Activated CD8-positive, alpha-beta T cell treated with anti-CD3 and anti-CD28 coated beads, Interleukin-2, amount 10 ng/mL, durations not matched to agents 7 days and 5 days (primary cell): ENCODE results near the gene ZNF180. TPM values are rescaled to one million over a fixed set of nuclear protein-coding genes. Genes with fewer than 3 reads are reported as not detected.
"Not testable (repeated sequence)": the region's sequence is repeated elsewhere in the genome, so short reads cannot be mapped to it uniquely, and the experiment has no call there.

Source experiments
- ATAC-seq: fragments of 150-1000 bp; cut with Tn5 transposase; one replicate; pipeline ENCODE4 v1.10.0; 2021; ENCODE audit warnings: moderate library complexity
- CTCF ChIA-PET: fragments of 350-600 bp; sonication (Branson Sonifier 250); formaldehyde crosslinking; loops from one replicate; lab custom pipeline; 2021; ENCODE audit warnings: antibody characterized with exemption; lab: Charles Lee
- POLR2A ChIA-PET: fragments of 350-600 bp; sonication (Branson Sonifier 250); formaldehyde crosslinking; loops from one replicate; lab custom pipeline; 2021; ENCODE audit warnings: antibody characterized with exemption; lab: Charles Lee
- DNase-seq: peaks from one replicate; pipeline ENCODE4 v3.0.0-alpha.2; 2020
- H3K27ac Mint-ChIP-seq: one replicate; pipeline ENCODE4 v1.8.0; 2021; ENCODE audit warnings: mild to moderate bottlenecking, mixed read lengths
- H3K27me3 Mint-ChIP-seq: one replicate; pipeline ENCODE4 v1.8.0; 2021; ENCODE audit warnings: low read depth, mixed read lengths
- H3K36me3 Mint-ChIP-seq: one replicate; pipeline ENCODE4 v1.8.0; 2021; ENCODE audit warnings: low read depth, mixed read lengths
- H3K4me1 Mint-ChIP-seq: one replicate; pipeline ENCODE4 v1.8.0; 2021; ENCODE audit warnings: low read depth, mixed read lengths
- H3K4me3 Mint-ChIP-seq: one replicate; pipeline ENCODE4 v1.8.0; 2021; ENCODE audit warnings: mild to moderate bottlenecking, mixed read lengths
- H3K9me3 Mint-ChIP-seq: one replicate; pipeline ENCODE4 v1.8.0; 2022; ENCODE audit warnings: mixed read lengths; ENCODE audit not compliant: insufficient read depth
- total RNA-seq, 2 experiments: library from RNA; stranded (reverse); gene quantifications; one replicate each; pipeline ENCODE4 v1.2.3, GENCODE V29; 2021

Gene ZNF180
- 10 to 100 TPM; 12.1 to 12.5 TPM for total RNA-seq

GRCh38 chr19:44499962-44500949 lies at the start of gene ZNF180:
TSS of gene ZNF180 (minus strand) at chr19:44500522. CDS start at chr19:44497334, 3,188 bp downstream.
- H3K4me3 Mint-ChIP-seq: peak within 1 kb of the TSS; percentile 93
- peak within 1 kb of the TSS; percentile 87 for H3K27ac Mint-ChIP-seq
- peaks cover 61% of the 10 kb centered on the region for H3K9me3 Mint-ChIP-seq
- peaks cover 35% of the 10 kb centered on the region for H3K4me1 Mint-ChIP-seq
- ChIA-PET POLR2A (interaction anchor here (0.6 to 1.2 kb wide), 10 partner anchors 9 to 921 kb away, joined by 3 to 5 read pairs (median 3); partner anchors contain the start of genes ZNF226, ZNF227 and ZNF233), CTCF (interaction anchor here (0.7 to 1.2 kb wide), 3 partner anchors 9 to 73 kb away, joined by 3 to 4 read pairs (median 4); no protein-coding TSS in a partner anchor)
- H3K36me3 Mint-ChIP-seq: peaks cover 57% of the 10 kb centered on the region
- ATAC-seq (peak; percentile 91), DNase-seq (peak; percentile 97)
- peaks cover 2% of the 10 kb centered on the region for H3K27me3 Mint-ChIP-seq

GRCh38 chr19:44549507-44549906 lies 49.2 kb upstream of the ZNF180 start:
- Mint-ChIP-seq H3K36me3 (no peaks in the 10 kb centered on the region), H3K27ac (no peak overlapping the region), H3K4me1 (no peaks in the 10 kb centered on the region), H3K27me3 (no peaks in the 10 kb centered on the region), H3K4me3 (no peak overlapping the region), H3K9me3 (peaks cover 4% of the 10 kb centered on the region)
- ATAC-seq (no peak), DNase-seq (no peak)
- ChIA-PET CTCF (no interaction called here), POLR2A (no interaction called here)

- Mint-ChIP-seq H3K4me3 (no peak overlapping the region), H3K4me1 (no peaks in the 10 kb centered on the region), H3K36me3 (no peaks in the 10 kb centered on the region), H3K27me3 (no peaks in the 10 kb centered on the region), H3K9me3 (peaks cover 2% of the 10 kb centered on the region), H3K27ac (no peak overlapping the region)
- CTCF ChIA-PET: no interaction called here
- no peak for ATAC-seq
- no peak for DNase-seq
- POLR2A ChIA-PET: no interaction called here
Observed at GRCh38 chr19:44548736-44549135, 48.4 kb upstream of the ZNF180 start.

GRCh38 chr19:44544031-44544430 lies 43.7 kb upstream of the ZNF180 start:
- H3K27ac Mint-ChIP-seq: no peak overlapping the region
- POLR2A ChIA-PET: no interaction called here

GRCh38 chr19:44542671-44543070 lies 42.3 kb upstream of the ZNF180 start:
- Mint-ChIP-seq H3K4me1 (no peaks in the 10 kb centered on the region), H3K4me3 (no peak overlapping the region), H3K27ac (no peak overlapping the region), H3K9me3 (no peaks in the 10 kb centered on the region), H3K27me3 (no peaks in the 10 kb centered on the region), H3K36me3 (no peaks in the 10 kb centered on the region)
- POLR2A ChIA-PET: no interaction called here
- DNase-seq (no peak), ATAC-seq (no peak)
- CTCF ChIA-PET: no interaction called here

More at GRCh38 chr19:44544031-44544430, 43.7 kb upstream of the ZNF180 start:
- Mint-ChIP-seq H3K4me3 (no peak overlapping the region), H3K27me3 (no peaks in the 10 kb centered on the region), H3K9me3 (no peaks in the 10 kb centered on the region), H3K36me3 (no peaks in the 10 kb centered on the region), H3K4me1 (no peaks in the 10 kb centered on the region)
- ATAC-seq (no peak), DNase-seq (no peak)
- CTCF ChIA-PET: no interaction called here

GRCh38 chr19:44540736-44541135 lies 40.4 kb upstream of the ZNF180 start:
- ATAC-seq (no peak), DNase-seq (no peak)
- CTCF ChIA-PET: no interaction called here
- H3K27me3 Mint-ChIP-seq: no peaks in the 10 kb centered on the region
- H3K36me3 Mint-ChIP-seq: no peaks in the 10 kb centered on the region
- H3K27ac Mint-ChIP-seq: no peak overlapping the region
- POLR2A ChIA-PET: no interaction called here
- H3K4me3 Mint-ChIP-seq: no peak overlapping the region
- peaks cover 3% of the 10 kb centered on the region for H3K9me3 Mint-ChIP-seq
- H3K4me1 Mint-ChIP-seq: no peaks in the 10 kb centered on the region

- CTCF ChIA-PET: no interaction called here
- POLR2A ChIA-PET: no interaction called here
Observed at GRCh38 chr19:44539991-44540390, 39.7 kb upstream of the ZNF180 start.

GRCh38 chr19:44539236-44539826 lies 39.0 kb upstream of the ZNF180 start:
- no peak for ATAC-seq
- CTCF ChIA-PET: no interaction called here

More at GRCh38 chr19:44539991-44540390, 39.7 kb upstream of the ZNF180 start:
- Mint-ChIP-seq H3K4me3 (no peak overlapping the region), H3K9me3 (peaks cover 7% of the 10 kb centered on the region), H3K27ac (no peak overlapping the region), H3K4me1 (no peaks in the 10 kb centered on the region), H3K36me3 (no peaks in the 10 kb centered on the region), H3K27me3 (no peaks in the 10 kb centered on the region)
- ATAC-seq (no peak), DNase-seq (no peak)

GRCh38 chr19:44535361-44535760 lies 35.0 kb upstream of the ZNF180 start:
- H3K4me1 Mint-ChIP-seq, H3K36me3 Mint-ChIP-seq, ATAC-seq, H3K27ac Mint-ChIP-seq, POLR2A ChIA-PET, H3K9me3 Mint-ChIP-seq, H3K4me3 Mint-ChIP-seq, H3K27me3 Mint-ChIP-seq, DNase-seq: not testable (repeated sequence)
- CTCF ChIA-PET: interaction anchor here (1.4 kb wide), 1 partner anchor 35 kb away, joined by 3 read pairs; no protein-coding TSS in a partner anchor

More at GRCh38 chr19:44539236-44539826, 39.0 kb upstream of the ZNF180 start:
- no peak for DNase-seq
- no peaks in the 10 kb centered on the region for H3K27me3 Mint-ChIP-seq
- peaks cover 7% of the 10 kb centered on the region for H3K9me3 Mint-ChIP-seq
- H3K27ac Mint-ChIP-seq: no peak overlapping the region
- no peaks in the 10 kb centered on the region for H3K4me1 Mint-ChIP-seq
- H3K4me3 Mint-ChIP-seq: no peak overlapping the region
- POLR2A ChIA-PET: no interaction called here
- no peaks in the 10 kb centered on the region for H3K36me3 Mint-ChIP-seq

- ATAC-seq (no peak), DNase-seq (no peak)
- CTCF ChIA-PET: no interaction called here
- H3K27me3 Mint-ChIP-seq: no peaks in the 10 kb centered on the region
- H3K27ac Mint-ChIP-seq: no peak overlapping the region
- H3K9me3 Mint-ChIP-seq: peaks cover 7% of the 10 kb centered on the region
- POLR2A ChIA-PET: no interaction called here
- no peak overlapping the region for H3K4me3 Mint-ChIP-seq
- no peaks in the 10 kb centered on the region for H3K36me3 Mint-ChIP-seq
- H3K4me1 Mint-ChIP-seq: no peaks in the 10 kb centered on the region
Observed at GRCh38 chr19:44532819-44533218, 32.5 kb upstream of the ZNF180 start.

GRCh38 chr19:44530777-44531176 lies 30.5 kb upstream of the ZNF180 start:
- Mint-ChIP-seq H3K27ac (no peak overlapping the region), H3K4me1 (no peaks in the 10 kb centered on the region), H3K4me3 (no peak overlapping the region), H3K36me3 (no peaks in the 10 kb centered on the region), H3K9me3 (peaks cover 4% of the 10 kb centered on the region), H3K27me3 (no peaks in the 10 kb centered on the region)
- ATAC-seq: no peak
- CTCF ChIA-PET: no interaction called here
- POLR2A ChIA-PET: no interaction called here
- DNase-seq: no peak

- Mint-ChIP-seq H3K36me3 (no peaks in the 10 kb centered on the region), H3K27me3 (no peaks in the 10 kb centered on the region), H3K4me3 (no peak within 1 kb of the TSS), H3K9me3 (no peaks in the 10 kb centered on the region), H3K4me1 (no peaks in the 10 kb centered on the region), H3K27ac (no peak within 1 kb of the TSS)
- no peak for ATAC-seq
- DNase-seq: no peak
- ChIA-PET CTCF (no interaction called here), POLR2A (no interaction called here)
Observed at GRCh38 chr19:44529536-44529935, 29.2 kb upstream of the ZNF180 start, which contains the start of gene CEACAM20. TSS of gene CEACAM20 (minus strand) at chr19:44529675. CDS start at chr19:44529509, 166 bp downstream.
